GM18861 (cell line): Measurements from ENCODE around the gene LHX3.

ENCODE experiments used
- ATAC-seq: cut with Tn5 transposase; IDR thresholded peaks from one replicate; pipeline ENCODE4 v1.9.1; 2021; ENCODE audit not compliant: unreplicated experiment

The LHX3 gene

DNA sequence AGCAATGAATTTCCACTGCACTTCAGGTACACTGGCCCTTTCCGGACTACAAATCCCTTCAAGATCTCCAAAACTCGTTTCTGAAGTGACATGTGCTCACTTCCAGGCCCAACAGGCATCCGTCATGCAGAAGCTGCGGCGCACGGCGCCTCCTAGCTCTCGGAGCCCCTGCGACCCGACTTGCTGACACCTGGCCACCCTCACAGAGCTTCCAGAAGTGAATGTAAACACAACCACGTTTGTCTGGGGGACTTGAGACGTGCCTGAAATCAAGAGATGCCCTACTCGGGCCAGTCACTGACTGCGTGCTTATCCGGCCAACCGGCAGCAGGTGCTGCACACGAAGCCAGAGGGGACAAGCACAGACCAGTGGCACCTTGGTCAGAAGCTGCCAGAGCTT lies 4.9 kb upstream of the LHX3 start:
- ATAC-seq: no peak

DNA sequence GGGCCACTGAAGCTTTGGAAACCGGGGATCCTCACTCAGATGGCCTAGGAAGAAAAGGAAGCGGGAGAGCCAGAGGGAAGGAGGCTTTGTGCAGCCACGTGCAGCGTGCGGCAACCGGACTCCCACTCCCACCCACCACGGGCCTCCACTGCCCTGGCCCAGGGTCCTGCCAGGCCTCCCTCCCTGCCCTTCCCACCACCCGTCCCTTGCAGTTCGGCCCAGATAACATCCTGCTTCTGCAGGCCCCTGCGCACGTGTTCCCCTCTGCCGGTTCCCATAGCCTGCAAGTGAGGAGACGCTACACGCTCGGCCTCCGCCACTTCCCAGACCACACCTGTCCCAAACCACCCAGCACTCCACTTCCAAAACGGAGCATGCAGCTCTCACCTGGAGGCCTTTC lies 4.3 kb upstream of the LHX3 start:
- ATAC-seq: no peak

DNA sequence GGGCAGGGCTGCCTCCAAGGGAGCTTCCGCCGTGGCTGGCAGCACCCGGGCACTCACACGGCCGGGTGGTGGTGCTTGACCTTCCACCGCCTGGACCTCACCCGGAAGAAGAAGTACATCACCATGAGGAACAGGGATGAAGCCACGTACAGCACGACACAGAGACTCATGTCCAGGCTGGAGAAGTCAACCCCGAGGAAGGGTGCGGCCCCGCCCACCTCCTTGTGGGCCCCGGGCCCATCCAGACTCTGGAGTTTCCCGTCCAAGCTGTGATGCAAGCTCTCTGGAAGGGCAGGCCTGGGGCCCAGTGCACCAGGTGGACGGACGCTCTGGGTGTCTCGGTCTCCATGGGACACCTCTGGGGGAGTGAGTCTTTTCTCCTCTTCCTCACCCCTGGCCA lies 3.7 kb upstream of the LHX3 start:
- no peak for ATAC-seq

DNA sequence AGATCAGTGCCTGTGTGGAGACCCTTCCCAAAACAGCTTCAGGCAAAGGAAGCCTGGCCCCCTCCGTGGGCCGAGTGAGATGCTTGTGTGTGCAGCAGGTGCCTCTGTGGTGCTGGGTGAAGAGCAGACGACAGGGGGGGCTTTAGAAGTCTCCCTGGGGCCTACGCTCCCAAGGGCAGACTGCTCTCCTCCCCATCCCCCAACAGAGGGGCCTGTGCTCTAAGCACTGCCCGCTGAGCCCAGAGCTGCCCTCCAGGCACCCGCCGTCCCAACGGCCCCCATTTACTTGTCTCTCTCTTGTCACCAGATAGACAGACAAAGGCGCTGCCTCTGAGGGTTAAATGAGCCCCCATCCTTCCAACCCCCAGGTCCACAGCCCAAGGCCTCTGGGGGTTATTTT lies 2.7 kb upstream of the LHX3 start:
- ATAC-seq: no peak

DNA sequence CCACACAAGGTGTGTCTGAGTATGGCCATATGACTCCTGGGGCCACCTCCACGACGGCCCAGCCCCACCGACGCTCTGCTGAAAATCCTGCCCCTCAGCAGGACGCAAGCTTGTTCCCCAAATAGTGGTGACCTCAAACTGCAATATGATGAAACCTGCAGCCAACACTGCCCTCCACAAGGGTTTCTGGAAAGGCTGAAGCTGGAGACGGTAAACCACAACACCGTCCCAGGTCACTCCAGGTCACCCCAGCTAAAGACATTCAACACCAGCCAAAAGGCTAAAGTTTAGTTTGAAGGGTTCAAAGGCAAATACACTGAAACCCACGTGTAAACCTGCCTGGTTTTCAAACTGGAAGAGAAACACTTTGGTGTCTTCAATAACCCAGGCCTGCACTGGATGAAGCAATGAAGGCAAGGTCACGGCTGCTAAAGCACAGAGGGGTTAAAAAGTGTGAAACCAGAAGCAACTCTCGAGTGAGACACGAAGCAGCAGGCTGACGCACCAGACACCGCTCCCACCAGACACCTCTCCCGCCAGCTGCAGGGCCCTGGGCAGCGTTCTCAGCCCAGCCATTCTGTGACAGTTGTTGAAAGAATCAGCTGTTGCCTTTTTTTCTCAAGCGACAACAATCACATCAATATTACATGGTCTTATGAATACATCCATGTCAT lies 1.8 kb upstream of the LHX3 start:
- ATAC-seq: no peak

DNA sequence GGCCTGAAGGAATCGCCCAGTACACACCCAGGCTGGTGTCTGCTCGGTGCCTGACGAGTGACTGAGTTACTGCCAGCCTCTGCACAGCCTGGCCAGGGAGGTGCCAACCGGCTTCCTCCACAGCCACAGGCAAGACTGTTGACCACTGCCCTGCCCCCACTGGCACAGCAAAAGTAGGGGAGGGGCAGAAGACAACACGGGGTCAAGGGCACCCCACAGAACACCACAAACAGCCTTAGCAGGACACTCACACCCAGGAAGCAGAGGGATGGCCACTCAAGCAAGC lies 722 bp upstream of the LHX3 start:
- ATAC-seq: no peak

DNA sequence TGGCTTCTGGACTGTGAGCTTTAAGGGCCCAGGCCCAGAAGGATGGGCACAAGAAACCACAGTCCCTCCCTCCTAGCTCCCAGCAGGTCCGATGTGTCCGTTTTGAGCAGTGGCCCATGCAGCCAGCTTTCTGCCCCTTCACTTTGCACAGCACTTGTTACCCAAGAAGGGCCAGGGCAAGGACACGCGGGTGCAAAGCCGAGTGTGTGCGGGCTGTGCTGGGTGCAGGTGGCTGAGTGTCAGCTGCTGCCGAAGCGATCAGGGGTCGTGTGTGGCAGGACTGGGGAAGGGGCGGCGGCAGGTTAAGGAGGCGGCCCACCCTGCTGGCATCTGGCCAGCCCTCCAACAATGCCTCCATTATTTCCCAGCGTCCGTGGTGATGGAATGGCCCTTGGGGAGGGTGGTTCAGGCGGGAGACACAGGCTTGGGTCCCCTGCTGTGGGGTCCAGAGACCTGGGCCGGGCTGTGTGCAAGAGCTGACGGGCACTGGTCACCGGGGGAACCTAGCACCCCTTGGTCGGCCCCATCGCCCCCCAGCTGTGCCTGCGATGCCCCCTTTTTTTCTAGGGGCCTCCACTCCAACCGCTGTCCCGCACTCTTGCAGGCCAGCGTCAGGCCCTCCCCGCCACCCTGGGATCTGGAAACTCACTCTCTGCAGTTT lies 653 bp downstream of the LHX3 start:
- no peak for ATAC-seq

DNA sequence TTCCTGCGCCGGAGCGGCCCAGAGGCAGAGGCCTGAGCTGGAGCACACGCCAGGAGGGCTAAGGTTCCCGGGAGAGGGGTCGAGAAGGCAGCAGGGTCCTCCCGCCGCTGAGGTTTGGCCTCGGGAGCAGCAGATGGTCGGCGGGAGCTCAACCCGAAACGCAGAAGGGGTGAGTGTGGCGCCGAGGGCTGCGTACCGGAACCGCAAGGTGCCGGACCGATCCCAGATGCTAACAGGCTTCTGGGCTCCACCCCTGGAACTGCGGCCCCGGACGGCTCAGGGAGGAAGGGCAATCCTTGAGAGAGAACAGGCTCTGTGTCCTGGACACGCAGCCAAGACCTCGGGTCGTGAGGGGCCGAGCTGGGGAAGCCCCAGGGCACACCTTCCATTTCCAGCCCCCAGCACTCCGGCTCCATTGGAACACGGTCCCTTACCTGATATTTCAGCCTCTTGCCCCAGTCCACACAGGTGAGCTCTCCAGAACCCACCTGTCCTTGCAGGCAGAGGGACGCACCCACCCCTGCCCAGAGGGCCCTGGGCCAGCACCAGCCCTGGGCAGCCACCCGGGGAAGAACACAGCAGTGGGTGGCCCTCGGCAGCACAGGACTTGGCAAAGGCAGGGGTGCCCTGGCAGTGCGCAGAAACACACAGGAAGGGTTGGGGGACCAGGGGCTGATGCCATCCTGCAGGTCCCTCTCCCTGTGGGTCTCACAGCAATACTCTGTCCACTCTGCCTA lies 1.4 kb downstream of the LHX3 start:
- no peak for ATAC-seq

DNA sequence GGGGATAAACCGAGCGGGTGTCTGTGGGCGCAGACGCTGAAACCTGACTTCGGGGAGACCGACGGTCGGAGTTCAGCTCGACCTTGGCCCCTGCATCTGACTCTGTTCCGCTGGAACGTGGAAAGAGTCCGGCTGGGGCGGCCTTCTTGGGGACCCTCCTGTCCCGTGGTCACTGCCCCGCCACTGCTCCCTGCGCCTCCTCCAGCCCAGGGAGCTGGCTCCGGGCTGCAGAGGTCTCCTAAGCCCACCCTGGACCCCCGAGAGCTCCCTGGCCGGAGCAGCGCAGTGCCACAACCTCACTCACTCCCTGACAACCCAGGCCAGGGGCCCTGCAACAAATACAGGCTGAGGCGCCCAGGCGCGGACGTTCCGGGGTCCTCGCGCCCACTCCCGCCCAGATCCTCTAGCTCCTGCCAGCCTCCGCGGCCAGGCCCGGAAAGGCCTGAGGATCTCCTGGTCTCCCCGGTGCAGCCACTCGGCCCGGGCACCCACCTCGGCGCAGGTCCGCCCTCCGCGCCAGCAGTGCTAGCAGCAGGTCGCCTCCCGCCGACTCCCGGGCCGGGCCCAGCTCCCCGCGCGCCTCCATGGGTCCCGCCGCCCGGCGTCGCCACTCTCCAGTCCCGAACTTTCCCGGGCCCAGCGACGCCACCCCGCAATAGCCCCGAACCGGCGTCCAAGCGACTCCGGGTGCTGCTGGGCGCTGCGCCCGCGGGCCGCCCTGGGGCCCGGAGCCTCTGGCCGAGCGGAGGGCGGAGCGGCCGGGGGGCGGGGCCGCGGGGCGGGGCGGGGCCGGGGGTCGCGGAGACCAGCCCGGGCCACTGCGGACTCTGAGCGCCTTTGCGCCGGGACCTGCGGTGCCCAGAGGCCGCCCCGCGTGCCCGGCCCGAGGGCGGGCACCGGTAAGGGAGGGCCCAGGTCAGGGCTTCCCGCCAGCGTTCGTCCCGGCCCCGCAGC lies 2.2 kb downstream of the LHX3 start:
- no peak for ATAC-seq

DNA sequence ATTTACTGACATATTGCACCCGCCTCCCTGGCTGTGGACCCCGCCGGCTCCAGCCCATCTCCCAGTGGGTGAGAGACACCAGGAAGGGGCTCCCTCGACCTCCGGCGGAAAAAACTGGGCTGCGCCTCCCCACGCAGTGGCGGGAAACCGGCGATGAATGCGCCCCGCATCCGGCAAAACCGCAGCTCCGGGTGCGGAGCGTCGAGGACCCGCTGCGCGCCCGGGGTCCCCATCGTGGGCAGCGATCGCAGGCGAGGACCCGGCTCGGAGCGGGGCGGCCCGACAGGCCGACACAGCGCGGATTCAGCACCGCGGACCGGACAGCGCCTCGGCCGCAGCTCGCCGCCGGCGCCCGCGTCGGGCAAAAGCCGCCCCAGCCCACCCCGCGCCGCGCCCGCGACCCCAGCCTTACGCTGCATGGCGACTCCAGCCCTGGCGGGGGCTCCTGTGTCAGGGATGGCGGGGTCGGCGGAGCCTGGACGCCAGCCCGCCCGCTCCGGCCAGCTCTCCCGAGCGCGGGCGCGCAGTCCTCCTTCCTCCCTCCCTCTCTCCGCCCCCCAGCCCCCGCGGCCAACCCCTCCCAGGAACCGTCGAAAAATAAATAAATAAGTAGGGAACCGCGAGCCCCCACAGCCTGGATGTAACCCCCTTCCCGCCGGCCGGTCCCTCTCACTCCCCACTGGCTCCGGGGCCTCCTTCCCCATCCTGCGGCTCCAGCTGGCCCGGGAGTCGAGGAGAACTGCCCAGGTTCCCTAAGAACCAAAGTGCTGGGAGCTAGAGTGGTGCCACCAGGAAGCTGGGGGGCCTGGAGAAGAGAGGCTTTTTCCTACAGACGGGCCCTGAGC lies 3.1 kb downstream of the LHX3 start:
- ATAC-seq: no peak

DNA sequence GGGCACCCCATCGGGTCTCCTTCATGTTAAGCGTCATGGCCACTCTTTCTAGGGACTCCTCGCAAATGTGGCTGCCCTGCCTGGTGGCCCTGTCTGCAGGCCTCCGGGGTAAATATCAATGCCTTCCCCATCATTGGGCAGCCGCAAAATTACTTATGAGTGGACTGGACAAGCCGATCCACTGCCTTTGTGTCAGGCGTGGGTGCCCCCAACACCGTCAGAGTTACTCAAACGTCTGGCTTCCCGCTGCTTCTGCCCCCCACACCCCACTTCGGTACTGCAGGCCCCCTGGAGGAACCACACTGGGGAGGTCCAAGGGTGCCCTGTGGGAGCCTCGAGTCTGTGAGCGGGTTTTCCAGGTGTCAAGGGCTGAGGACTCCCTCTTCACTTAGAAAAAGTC lies 3.8 kb downstream of the LHX3 start:
- ATAC-seq: no peak

DNA sequence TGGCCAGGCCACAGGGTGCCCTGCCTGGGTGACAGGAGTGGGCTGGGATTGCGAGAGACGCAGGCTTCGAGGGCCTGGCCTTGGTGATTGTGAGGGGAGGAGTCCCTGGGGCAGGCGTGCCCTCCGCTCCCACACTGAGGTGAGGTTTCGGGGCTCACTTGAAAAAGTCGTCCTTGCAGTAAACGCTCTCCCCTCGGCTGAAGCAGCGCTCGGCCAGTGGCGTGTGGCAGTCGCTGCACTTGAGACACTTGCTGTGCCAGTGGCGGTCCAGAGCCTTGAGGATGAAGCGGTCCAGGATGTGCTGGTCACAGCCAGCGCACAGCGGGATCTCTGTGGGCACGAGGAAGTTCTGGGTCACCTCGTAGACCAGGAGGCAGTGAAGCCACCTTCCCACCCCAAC lies 4.5 kb downstream of the LHX3 start:
- ATAC-seq: no peak

DNA sequence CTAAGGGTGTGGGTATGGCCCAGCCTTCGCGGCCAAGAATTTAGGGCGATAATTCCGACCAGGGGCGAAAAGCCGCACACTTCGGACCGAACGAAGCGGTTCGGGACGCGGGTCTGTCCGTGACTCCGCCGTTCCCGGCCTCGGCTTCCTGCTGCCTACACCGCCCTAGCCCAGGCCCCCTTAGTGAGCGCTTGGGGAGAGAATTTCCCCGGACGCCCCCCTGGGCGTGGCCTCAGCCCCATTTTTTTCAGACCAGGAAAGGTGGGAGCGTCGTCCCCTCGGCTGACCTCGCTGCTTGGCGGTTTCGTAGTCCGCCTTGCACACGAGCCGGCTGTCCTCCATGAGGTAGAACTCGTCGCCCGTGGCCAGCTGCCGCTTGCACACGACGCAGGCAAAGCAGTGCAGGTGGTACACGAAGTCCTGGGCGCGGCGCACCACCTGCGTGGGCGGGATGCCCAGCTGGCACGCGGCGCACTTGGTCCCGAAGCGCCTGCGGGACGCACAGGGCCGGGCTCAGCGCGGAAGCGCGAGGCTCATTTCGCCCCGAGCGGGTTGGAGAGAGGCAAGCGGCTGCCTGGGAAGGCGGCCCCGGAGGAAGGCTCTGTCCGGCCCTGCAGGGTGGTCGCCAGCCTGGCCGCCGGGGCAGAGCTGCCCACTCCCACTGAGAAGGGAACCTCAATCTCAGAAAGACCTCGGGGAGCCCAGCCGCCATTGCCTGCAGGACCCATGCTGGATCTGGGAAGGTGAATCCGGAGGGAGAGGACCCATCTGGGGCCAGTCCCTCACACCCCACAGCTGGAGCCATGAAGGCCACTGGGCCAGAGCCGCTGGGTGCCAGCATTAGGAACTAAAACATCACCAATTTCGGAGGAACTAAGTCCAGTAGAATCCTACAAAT lies 5.3 kb downstream of the LHX3 start:
- no peak for ATAC-seq

DNA sequence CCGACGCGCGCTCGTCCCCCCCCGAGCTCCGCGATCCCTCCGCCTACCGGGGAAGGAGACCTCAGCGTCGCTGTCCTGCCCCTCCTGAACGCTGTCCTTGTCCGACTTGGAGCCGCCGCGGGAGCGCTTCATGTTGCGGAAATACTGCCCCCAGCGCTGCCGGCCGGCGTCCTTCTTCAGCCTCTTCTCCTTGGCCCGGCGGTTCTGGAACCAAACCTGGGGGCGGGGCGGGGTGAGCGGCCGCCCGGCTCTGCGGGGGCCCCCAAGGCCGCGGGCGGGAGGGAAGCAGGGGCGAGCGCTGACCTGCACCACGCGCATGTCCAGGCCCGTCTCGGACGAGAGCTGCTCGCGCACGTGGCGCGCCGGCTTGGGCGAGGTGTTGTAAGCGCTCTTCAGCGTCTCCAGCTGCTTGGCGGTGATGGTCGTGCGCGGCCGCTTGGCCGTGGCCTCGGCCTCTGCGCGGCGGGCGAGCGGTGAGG lies 6.3 kb downstream of the LHX3 start:
- ATAC-seq: no peak

DNA sequence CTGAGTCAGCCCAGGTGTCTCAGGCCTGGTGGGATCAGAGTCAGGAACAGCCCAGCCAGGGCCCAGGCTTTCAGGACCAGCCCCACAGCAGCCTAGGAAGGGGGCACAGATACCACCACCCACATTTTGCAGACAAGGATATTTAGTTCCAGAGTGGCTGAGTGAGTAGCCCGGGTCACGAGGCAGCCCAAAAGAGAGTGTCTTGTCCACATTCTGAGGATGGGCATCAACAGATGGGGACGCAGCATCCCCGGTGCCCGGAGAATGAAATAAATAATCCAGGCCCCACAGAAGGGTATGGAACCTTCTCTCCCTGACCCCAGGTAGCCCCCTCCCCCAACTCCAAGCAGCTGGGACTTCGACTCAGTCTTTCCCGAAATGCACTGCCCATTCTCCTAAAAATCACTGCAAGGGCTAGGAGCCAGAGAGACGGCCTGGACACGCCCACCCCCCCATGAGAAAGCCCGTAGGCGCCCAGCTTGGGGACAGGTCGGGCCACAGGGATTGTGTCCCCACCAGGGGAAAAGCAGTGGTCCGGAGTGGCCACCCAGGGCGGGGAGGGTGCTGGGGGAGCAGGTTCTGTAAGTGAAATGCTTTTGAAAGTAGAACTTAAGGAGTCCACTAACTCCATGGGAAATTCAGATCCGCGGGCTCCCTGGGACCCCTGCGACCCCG lies 6.9 kb downstream of the LHX3 start:
- no peak for ATAC-seq

DNA sequence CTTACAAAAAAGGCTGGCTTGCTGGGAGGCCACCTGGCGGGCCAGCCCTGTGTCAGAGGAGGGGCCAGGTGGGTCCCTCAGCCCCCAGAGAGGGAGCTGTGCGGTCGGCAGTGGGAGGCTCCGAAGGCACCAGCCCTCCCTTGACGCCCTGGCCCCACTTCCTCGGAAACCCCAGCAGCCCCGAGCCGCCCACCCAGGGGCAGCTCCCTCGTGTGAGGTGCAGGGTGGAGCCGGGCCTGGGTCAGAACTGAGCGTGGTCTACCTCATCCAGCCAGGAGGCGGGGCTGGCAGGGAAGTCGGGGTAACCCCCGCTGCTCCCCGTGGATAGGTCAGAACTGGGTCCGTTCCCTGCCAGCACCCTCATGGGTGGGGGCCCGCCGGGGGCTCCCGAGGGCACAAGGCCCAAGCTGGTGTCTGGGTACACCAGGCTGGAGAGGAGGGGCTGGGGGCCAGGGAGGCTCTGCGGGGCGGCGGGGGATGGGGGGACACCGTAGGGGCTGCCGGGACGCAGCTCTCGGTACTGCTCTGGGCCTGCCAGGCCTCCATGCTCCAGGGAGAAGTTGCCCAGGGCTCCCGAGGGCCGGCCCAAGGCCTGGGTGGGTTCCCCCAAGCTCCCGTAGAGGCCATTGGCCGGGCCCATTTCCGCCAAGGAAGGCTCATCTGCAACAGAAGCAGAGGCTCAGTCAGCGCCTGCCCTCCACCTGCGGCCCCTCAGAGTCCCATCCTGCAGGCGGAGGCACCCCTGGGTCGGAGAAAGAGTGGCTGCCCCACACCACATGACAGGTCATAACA lies 7.6 kb downstream of the LHX3 start:
- ATAC-seq: no peak

DNA sequence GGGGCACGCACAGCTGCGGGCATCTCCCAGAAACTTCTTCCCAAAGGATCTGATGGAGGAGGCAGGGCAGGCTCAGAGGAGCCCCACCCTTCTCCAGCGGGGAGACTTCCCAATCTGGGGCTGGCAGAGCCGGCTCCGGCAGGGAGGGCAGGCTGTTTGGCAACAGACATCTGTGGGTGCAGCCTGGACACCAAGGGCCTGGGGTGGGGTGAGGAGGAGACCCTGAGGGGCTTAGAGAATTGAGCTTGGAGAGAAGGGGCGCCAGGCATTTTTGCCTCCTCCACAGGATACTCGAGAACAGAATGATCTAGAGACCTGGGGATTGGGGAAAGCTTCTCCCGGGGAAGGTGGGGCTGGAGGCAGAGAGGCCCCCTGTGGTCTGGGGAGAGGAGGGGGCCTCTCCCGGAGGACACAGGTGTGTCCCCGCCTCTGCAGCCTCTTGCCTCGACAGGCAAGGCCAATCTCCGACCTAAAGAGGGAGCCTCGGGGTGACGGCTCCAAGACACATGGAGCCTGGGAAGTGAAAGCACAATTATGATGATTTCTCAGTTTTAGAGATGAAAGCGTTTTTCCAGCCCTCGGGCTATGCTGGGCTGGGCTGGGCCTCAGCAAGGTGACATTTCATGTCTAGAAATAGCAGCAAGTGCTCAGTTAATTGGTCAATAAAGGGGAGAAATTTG lies 8.4 kb downstream of the LHX3 start:
- ATAC-seq: no peak

DNA sequence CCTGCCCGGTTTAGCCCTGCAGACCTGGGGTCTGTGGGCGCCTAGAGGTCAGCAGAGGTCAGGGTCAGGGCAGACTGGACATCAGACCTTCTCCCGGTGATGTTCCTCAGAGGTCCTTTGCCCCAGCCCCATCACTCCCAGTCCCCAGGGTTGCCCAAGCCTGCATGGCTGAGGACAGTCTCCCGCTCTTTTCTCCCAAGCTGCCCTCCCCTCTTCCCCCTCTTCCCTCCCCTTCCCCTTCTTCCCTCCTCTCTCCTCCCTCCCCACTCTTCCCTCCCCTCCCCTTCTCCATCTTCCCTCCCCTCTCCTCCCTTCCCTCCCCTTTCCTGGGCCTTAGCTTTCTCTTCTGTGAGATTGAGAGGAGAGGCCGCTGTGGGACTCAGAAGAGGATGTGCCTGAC lies 10.4 kb downstream of the LHX3 start:
- no peak for ATAC-seq
